GM21529 (cell line): Measurements from ENCODE around the gene RBMS1.
A peak's percentile ranks its signal among the peaks of the same experiment; 100 is the strongest.

ENCODE experiments used
- ATAC-seq: cut with Tn5 transposase; IDR thresholded peaks from one replicate; pipeline ENCODE4 v1.9.1; 2021; ENCODE audit not compliant: unreplicated experiment

The RBMS1 gene

DNA sequence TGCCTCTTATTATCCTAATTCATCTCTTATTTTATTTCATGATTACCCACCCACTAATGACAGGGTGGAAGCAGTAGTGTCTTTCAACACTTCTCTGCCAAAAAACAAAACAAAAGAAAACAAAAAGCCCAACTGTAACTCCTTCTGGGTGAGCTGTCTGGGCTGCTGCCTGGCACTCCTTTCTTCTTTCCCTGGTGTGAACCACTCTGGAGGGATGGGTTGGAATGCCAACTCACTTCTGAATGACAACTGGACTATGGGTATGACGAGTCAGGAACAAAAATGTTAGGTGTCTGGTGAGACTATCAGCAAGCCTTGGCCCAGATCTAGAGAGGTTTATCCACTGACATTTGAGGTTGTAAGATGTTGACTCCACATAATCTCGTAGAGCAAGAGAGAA lies 205.3 kb downstream of the RBMS1 start:
- no peak for ATAC-seq

GRCh38 chr2:160287476-160287875 lies 206.1 kb downstream of the RBMS1 start:
- ATAC-seq = no peak

DNA sequence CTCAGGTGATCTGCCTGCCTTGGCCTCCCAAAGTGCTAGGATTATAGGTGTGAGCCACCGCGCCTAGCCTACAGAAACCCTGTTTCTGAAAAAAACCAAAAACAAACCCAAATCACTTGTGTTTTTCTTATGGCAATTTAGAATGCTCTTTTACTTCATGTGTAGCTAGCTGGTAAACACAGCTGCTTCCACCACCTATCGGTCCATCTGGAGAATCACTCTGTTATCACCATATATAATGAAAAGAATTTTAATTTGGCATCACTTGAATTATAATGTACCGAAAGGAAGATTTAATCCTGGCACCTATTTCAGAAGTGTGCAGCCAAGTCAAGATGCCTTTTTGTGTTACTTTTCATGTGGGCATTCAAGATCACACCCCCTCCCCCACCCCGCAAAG lies 207.1 kb downstream of the RBMS1 start:
- no peak for ATAC-seq

DNA sequence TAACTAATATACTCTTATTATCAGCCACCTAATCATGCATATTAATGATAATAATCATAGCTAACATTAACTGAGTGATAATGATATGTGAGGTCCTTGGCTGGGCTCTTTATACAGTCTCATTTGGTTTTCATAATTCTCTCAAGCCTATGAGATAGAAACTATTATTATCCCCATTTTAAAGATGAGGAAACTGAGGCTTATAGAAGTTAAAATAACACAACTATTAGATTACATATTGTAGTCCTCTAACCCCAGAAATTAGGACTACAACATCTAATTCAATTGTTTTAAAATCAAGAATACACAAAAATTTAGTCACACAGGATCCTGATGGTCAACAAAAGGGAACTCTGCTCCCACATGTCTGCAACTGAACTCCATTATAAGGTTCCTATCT lies 209.9 kb downstream of the RBMS1 start:
- ATAC-seq = no peak

DNA sequence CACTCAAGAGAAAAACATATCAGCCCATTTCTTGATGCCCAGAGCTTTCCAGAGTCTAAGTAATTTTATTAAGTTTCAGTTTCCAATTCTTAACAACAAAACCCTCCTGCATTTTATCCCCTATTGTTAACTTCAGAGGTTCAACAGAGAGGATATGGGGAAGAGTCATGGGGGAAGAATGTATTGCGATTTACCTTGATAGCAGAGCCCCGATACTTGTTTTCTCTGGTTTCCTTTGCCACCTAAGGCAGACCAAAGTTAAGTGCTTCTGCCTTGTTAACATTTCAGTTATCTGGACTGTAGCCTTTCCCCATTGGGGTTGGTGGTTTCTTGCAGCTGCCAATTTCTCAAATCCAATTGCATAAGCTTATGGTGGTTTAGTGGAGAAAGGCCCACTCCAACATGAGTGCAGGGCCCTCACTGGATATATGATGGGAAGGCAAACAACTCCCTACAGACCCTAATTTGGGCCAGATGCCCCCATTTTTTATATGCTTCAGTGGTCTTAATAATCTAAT lies 211.5 kb downstream of the RBMS1 start:
- ATAC-seq = no peak

- ATAC-seq = no peak
Observed at GRCh38 chr2:160281213-160281612, 212.4 kb downstream of the RBMS1 start.

- ATAC-seq = no peak
Observed at GRCh38 chr2:160279813-160280465, 213.7 kb downstream of the RBMS1 start.

DNA sequence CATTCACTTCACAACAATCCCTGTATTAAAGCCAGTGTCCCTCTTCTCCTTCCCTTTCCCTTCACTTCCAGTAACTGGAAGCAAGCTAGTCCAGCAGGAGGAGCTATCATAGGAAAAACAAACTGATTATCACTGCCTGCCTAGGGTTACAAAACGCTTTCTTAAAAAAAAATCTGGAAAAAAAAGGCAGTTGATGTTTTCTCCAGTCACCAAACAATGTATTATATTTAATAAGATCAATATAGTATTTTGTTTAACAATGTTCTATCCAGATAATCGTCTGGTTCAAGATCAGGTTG lies 214.8 kb downstream of the RBMS1 start:
- ATAC-seq = no peak

DNA sequence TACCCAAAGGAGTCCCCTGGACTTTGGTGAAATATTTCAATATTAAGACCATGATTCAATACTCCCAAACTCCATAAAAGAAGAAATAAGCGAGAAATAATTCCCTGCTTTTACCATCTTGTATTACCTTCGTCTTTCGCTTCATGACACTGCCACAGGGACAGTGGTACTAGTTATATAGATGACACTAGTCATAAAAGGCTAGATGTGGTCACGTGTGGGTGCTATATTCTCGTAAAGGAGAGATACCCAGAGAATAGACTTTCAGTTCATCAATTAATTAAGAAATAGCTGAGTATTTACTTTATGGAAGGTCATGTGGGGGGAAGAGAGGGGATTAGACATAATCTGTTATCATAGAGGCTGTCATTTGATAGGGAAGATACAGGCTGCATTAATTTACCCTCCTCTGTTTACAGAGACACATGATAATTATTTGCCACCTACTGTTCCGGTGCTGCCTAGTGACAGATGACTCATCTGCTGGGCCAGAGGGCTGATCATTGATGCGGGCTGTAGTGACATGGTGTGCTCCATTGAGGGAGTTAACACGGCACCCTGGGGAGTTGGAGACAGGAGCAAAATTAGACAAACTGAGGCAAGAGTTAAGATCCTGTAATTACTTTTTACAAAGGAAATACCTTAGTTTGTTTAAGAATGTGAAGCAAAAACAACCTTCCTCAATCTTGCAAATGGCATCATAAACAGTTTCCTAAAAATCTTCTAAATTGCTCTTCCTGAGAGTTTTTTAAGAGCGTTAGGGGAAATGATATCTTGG lies 215.3 kb downstream of the RBMS1 start:
- ATAC-seq = peak; percentile 86

GRCh38 chr2:160277151-160277550 lies 216.5 kb downstream of the RBMS1 start:
- no peak for ATAC-seq

DNA sequence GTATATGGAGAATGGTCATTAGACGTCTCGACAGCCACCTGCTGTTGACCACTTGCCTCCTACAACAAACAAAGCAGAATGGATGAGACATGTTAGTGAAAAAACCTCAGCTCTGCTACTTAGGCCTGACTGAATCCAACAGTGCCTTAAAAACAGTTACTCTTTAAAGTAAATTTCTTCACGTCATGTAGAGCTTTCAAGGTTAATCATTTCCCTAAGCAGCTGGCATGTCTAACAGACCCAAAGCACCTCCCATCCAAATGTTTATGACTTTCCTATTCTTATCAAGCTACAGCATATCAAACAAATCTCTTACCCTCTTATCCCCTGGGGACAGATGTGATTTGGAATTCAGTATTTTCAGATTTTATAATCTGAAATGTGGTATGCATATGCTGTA lies 218.0 kb downstream of the RBMS1 start:
- no peak for ATAC-seq

DNA sequence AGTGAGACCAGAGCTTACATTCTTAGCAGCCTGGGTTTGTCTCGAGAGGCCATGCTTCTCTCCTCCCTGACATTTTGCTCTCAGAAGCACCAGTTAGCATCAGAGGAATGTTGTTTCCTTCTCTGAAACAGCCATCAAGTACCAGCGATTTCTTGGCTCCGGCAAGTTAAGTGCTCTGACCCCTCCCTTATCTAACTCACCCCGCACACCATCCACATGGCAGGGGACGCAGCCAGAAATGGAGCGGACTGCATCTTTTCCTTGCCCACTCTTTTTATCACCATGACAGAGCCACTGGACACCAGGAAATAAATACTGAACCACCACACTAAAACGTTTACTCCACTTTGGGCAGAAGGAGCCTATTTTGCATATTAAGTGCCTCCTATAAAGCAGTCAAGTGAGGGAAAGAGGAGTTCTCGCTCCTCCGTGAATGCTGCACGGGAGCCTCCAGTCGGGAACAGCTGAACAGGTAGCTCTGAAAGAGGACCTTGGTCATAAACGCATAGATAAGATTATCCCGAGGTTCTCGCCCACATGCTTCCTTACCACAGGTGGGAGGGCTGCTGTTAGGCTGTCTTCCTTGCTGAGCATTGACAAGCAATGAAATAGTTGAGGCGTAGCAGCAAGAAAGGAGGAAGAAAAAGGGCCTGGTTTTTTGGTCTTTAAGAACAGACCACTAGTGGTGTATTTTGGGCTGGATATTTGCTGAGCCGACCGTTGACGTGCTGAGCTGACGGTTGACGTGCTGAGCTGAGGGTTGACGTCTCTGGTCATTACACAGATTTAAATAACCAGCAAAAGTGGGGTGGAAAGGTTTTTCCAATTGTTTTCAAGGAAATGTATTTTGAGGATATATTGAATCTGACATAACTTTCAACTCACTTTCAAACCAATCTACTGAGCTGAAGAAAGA lies 222.2 kb downstream of the RBMS1 start:
- no peak for ATAC-seq

- ATAC-seq = no peak
Observed at GRCh38 chr2:160270571-160271113, 223.0 kb downstream of the RBMS1 start.

- ATAC-seq = peak; percentile 93
Observed at GRCh38 chr2:160269803-160270570, 223.6 kb downstream of the RBMS1 start.

- no peak for ATAC-seq
Observed at GRCh38 chr2:160269365-160269764, 224.2 kb downstream of the RBMS1 start.

DNA sequence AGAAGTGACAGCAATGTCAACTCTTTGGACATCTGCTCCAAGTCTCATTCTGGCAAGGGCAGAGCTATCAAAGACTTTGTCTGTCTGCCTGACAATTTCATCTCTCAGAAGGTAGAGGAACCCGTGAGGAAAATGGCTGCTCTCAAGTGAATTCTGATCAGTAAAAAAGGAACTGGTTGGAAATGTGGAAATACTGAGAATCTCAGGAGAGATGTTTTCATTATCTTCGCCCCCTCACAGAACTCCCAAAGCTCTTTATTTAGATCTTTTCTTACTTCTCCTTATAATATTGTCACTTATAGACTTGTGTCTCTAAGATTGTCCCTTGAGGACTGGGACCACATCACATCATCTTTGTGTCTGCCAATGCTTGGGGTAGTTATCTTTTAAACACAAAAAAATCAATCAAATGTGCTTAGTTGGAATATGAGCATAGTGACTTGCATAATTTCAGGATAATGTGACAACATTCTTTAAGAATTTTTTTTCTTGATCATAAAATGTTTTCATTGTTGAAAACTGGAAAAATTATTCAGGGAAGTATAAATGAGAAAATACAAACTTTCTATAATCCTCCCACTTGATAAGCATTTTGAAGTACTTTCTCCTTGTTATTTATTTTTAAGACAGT lies 225.3 kb downstream of the RBMS1 start:
- no peak for ATAC-seq

GRCh38 chr2:160267692-160268091 lies 225.9 kb downstream of the RBMS1 start:
- ATAC-seq = no peak

- ATAC-seq = no peak
Observed at GRCh38 chr2:160267022-160267421, 226.6 kb downstream of the RBMS1 start.

DNA sequence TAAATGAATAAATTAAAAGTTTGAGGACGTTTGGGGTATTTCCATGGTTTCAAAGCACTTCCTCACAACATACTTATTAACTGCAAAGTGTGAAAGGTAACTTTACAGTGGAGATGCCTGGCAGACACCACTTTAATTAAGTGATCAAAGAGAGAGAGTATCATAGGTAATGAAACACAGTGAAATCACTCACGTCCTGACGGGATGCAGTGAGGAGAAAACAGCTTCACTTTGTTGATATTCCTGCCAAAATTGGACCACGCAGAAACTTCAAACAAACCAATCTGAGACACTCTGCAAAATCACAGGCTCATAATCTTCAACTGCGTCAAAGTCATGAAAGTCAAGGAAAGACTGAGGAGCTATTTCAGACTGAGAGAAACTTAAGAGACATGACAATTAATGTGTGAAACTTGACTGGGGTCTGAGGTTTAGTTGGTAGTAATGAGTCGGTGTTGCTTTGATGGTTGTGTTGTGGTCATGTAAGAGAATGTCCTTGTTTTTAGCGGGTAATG lies 227.5 kb downstream of the RBMS1 start:
- peak; percentile 29 for ATAC-seq

DNA sequence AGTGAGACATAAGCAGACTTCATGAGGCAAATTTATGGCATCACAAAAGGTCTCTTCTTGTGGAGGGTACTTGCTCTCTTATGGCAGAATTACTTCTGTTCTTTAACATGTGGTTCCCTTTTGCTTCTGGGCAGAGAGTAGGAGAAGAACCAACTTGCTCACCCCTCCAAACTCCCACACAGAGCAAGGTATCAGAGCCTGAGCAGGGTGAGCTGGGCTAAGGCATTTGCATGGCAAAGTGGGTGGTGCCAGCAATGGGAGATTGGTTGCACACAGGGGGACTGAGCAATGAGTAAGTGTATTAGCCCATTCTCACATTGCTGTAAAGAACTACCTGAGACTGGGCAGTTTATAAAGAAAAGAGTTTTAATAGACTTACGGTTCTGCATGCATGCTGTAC lies 229.3 kb downstream of the RBMS1 start:
- no peak for ATAC-seq
